NT2/D1 (cell line): ENCODE measurements around the gene CACNA1H.

Source experiments
- DNase-seq: peaks from one replicate; pipeline ENCODE4 v3.0.0-alpha.2; 2011; ENCODE audit warnings: low read depth, low spot score
- H3K27me3 ChIP-seq: 2 replicates; pipeline ENCODE4 v1.6.0; 2011; ENCODE audit warnings: mild to moderate bottlenecking; ENCODE audit not compliant: insufficient read length, insufficient read depth
- H3K36me3 ChIP-seq: 2 replicates; pipeline ENCODE4 v1.6.1; 2011; ENCODE audit warnings: mild to moderate bottlenecking, low read length, mixed read lengths; ENCODE audit not compliant: insufficient read depth, insufficient read length
- H3K4me1 ChIP-seq: 2 replicates; pipeline ENCODE4 v1.5.1; 2011; ENCODE audit not compliant: insufficient read depth, insufficient read length
- H3K4me3 ChIP-seq: 2 replicates; pipeline ENCODE4 v1.5.1; 2011; ENCODE audit warnings: low read depth; ENCODE audit not compliant: insufficient read length
- H3K9ac ChIP-seq: 2 replicates; pipeline ENCODE4 v1.6.0; 2011; ENCODE audit warnings: low read depth; ENCODE audit not compliant: insufficient read length
- H3K9me3 ChIP-seq: 2 replicates; pipeline ENCODE4 v1.5.1; 2011; ENCODE audit warnings: mild to moderate bottlenecking, low read length; ENCODE audit not compliant: insufficient read depth
- SUZ12 ChIP-seq: IDR thresholded peaks from 2 replicates; pipeline ENCODE4 v1.6.1; 2011; ENCODE audit not compliant: insufficient read length, insufficient read depth; ENCODE audit errors: extremely low read depth
- YY1 ChIP-seq: IDR thresholded peaks from 2 replicates; pipeline ENCODE4 v1.6.1; 2011; ENCODE audit not compliant: insufficient read length, insufficient read depth
- ZNF274 ChIP-seq: IDR thresholded peaks from 2 replicates; pipeline ENCODE4 v1.6.1; 2011; ENCODE audit warnings: mild to moderate bottlenecking, low read depth, low read length

Gene CACNA1H

DNA sequence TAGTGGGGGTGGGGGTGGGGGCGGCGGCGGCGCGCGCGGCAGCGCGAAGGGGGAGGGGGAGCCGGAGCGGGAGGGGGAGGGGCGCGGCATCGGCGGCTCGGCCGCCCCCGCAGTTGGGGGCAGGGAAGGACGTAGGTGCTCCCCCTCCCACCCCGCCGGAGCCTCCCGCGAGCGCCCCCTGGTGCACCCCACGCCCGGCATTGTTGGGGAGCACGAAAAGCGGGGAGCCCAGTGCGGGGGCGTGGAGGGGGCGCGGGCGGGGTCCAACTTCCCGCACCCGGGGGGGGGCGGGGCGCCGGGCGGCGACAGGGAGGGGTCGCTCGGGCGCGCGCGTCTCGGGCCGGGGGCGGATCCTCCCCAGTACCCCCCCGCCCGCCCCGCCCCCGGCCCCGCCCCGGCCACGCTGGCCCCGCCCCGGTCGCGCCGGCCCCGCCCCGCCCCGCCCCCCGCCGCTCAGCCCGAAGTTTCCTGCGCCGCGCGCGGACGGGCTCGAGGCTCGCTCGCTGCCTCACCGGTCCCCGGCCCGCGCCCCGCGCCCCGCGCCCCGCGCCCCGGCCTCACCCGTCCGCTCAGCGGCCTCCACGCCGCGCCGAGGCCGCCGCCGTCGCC lies at the start of gene CACNA1H:
Gene CACNA1H, plus strand, starts transcription at position 456 of the 609 bp plus-strand sequence. CDS start 632 bp downstream, outside the sequence.
- H3K4me3 ChIP-seq, result peak within 1 kb of the TSS; percentile 69
- peaks cover 4% of the 10 kb centered on the region for H3K27me3 ChIP-seq
- peaks cover 3% of the 10 kb centered on the region; the same call in 1 of the 2 replicates for H3K9me3 ChIP-seq
- H3K9ac ChIP-seq, result peak within 1 kb of the TSS; percentile 85
- DNase-seq, result no peak
- peaks cover 28% of the 10 kb centered on the region for H3K4me1 ChIP-seq
- TF ChIP-seq ZNF274, result no peak
- TF ChIP-seq YY1, result no peak
- no peak for TF ChIP-seq SUZ12
- peaks cover 8% of the 10 kb centered on the region for H3K36me3 ChIP-seq

GRCh38 chr16:1103636-1103980 lies 49.3 kb upstream of the CACNA1H start:
- Histone ChIP-seq H3K9me3 (no peaks in the 10 kb centered on the region), H3K9ac (peak overlapping the region; percentile 89), H3K4me3 (peak overlapping the region; percentile 71), H3K4me1 (peaks cover 25% of the 10 kb centered on the region), H3K36me3 (no peaks in the 10 kb centered on the region), H3K27me3 (peaks cover 15% of the 10 kb centered on the region)
- TF ChIP-seq YY1, result no peak
- TF ChIP-seq SUZ12, result no peak
- no peak for DNase-seq

- no peak overlapping the region for H3K4me3 ChIP-seq
- peak; percentile 50 for DNase-seq
- no peaks in the 10 kb centered on the region for H3K36me3 ChIP-seq
- H3K27me3 ChIP-seq, result peaks cover 40% of the 10 kb centered on the region
- no peaks in the 10 kb centered on the region for H3K9me3 ChIP-seq
- H3K4me1 ChIP-seq, result peaks cover 18% of the 10 kb centered on the region
- H3K9ac ChIP-seq, result no peak overlapping the region
- TF ChIP-seq ZNF274 (no peak), YY1 (no peak), SUZ12 (no peak)
Measured at GRCh38 chr16:1105888-1106620, 46.9 kb upstream of the CACNA1H start.

GRCh38 chr16:1106659-1107058 lies 46.2 kb upstream of the CACNA1H start:
- Histone ChIP-seq H3K9ac (no peak overlapping the region), H3K36me3 (no peaks in the 10 kb centered on the region), H3K4me3 (no peak overlapping the region), H3K27me3 (peaks cover 45% of the 10 kb centered on the region), H3K9me3 (no peaks in the 10 kb centered on the region), H3K4me1 (peaks cover 15% of the 10 kb centered on the region)
- no peak for DNase-seq
- TF ChIP-seq ZNF274 (no peak), SUZ12 (no peak), YY1 (no peak)

DNA sequence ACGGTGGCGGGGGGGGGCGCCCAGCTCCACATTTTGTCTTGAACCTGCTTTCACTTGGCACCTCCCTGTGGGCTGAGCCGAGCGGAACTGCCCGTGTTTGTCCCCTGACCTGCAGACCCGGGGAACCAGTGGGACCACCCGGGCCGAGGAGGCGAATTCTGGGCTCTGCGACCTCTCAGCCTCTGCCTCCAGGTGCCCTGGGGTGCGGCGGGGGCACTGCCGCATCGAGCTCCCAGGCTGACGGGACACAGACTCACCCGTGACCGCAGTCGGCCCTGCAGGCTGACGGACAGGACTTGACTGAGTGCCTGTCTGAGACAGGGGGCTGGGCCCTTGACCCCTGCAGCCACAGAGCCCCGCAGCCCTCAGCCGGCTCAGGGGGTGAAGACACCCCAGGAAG lies 45.8 kb upstream of the CACNA1H start:
- peaks cover 49% of the 10 kb centered on the region for H3K27me3 ChIP-seq
- peaks cover 15% of the 10 kb centered on the region for H3K4me1 ChIP-seq
- no peak for DNase-seq
- no peaks in the 10 kb centered on the region for H3K36me3 ChIP-seq
- no peak overlapping the region for H3K4me3 ChIP-seq
- no peak overlapping the region for H3K9ac ChIP-seq
- TF ChIP-seq YY1, result no peak
- no peak for TF ChIP-seq SUZ12
- TF ChIP-seq ZNF274, result no peak
- no peaks in the 10 kb centered on the region for H3K9me3 ChIP-seq

DNA sequence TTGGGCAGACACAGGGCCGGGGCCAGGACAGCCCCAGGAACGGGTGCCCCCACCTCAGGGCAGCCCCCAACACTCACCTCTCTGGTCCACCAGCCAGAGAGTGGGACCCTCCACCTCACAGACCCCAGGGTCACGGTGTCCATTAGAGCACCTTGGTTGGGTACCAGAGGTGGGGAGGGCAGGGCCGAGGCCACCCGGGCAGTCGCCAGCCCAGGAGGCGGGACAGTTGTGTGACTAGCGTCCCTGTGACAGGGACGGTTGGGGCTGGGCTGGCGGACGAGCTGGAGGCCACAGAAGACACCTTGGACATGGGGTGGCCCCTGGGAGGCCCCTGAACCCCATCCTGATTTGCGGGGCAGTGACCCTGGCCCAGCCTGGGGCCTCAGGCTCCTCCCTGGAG lies 45.2 kb upstream of the CACNA1H start:
- H3K4me1 ChIP-seq, result peaks cover 19% of the 10 kb centered on the region
- H3K9ac ChIP-seq, result no peak overlapping the region
- TF ChIP-seq SUZ12 (no peak), ZNF274 (no peak), YY1 (no peak)
- H3K27me3 ChIP-seq, result peaks cover 55% of the 10 kb centered on the region
- no peaks in the 10 kb centered on the region for H3K36me3 ChIP-seq
- no peaks in the 10 kb centered on the region for H3K9me3 ChIP-seq
- DNase-seq, result no peak
- H3K4me3 ChIP-seq, result no peak overlapping the region

DNA sequence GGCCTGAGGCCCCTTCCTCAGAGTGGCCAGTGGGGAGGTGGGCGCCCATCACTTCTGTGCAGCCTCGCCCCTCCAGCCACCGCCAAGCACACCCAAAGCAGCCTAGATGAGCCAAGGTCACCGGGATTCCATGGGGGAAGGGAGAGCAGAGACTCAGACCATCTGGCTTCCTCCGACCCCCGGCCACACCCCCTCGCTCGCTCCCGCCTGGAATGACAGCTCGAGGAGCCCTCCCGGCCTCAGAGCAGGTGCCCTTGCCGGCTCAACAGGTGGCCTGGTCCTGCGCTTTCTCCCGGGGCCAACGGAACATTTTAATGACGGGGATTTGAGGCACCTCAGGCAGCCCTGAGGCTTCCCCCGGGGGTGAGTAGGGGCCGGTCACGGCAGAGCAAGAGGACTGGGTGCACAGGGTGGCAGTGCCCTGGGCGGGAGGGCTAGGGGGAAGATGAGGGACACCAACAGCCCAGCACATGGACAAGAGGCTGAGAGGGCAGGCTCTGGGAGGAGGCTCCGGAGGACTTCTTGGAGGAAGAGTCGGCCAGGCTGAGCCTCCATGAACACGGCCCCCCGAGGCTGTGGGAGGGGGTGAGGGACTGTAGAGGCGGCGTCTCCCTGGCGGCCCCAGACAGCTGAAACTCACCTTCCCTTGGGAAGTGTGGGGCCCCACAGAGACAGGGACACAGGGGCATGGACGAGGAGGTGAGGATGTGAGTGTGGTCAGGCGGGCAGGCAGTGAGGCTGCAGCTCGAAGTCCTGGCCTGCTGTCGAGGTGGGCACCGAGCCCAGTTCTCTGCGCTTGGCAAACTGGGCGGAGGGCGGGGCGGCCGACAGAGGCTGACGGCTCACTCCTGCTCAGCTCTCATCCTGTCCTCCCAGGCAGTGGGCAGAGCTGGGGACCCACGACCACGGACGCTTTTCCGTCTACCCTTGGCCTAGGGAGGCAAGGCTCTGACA lies 44.3 kb upstream of the CACNA1H start:
- H3K4me1 ChIP-seq, result peaks cover 21% of the 10 kb centered on the region
- H3K4me3 ChIP-seq, result no peak overlapping the region
- TF ChIP-seq YY1 (no peak), SUZ12 (no peak), ZNF274 (no peak)
- H3K9me3 ChIP-seq, result no peaks in the 10 kb centered on the region
- no peak for DNase-seq
- no peak overlapping the region for H3K9ac ChIP-seq
- H3K36me3 ChIP-seq, result no peaks in the 10 kb centered on the region
- peaks cover 59% of the 10 kb centered on the region for H3K27me3 ChIP-seq
